ENCODE data around the gene CGN.

The CGN gene

DNA sequence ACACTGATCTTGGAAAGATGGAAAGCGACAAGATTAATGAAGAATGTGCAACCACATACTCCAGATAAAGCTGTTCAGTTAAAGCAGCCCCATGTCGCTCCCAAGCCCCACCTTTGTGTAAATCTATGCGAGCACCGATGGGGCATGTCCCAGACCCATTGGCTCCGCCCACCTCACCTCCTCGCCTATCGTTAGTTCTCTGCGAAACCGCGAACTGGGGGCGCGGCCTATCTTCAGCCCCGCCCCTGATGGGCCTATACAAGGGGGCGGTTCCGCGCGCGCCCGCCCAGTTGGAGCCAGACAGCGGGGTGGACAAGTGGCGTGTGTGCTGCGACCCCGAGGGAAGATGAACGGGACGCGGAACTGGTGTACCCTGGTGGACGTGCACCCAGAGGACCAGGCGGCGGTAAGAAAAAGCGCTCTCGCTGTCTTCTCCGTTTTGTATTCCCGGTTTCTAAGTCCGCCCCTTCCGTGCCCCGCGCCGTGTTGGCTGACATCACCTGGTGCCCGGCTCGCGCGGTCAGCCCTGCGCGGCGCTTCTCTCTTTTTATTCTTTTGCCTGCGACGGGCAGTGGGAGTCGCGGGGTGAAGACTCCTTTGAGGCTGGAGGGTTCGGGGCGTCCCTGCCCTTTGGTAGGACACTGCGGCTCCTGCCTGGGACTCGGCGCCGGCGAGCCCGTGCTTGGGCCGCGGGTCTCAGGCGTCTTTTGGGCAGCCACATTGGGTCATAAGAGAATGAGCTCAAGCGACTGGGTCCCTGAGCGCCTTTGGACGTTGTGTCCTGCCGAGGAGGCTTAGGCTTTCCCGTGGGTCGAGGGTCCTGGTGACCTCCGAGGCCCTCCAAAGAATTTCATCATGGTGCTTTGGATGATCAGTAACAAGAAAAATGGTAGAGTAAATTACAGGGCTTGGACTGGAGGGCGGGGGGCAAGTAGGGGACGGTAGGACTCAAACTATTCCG lies 29.1 kb downstream of the CGN start, which contains the start of gene TUFT1:
Gene TUFT1 (plus strand): TSS at position 289 of the 961 bp plus-strand sequence. CDS start 58 bp downstream, at position 347.
- H3K4me3 ChIP-seq (ENCODE audit: control insufficient read depth, low read depth, low read length): peak within 1 kb of the TSS; percentile 76
- DNase-seq (ENCODE audit: low read depth): peak; percentile 74
- TF ChIP-seq CTCF (conservative IDR thresholded peaks at IDR 0.05; ENCODE audit: control insufficient read depth, insufficient read depth, low read depth, low read length): no peak

- peak overlapping the region; percentile 76 for H3K4me3 ChIP-seq (ENCODE audit: control insufficient read depth, low read depth, low read length)
- TF ChIP-seq CTCF (conservative IDR thresholded peaks at IDR 0.05; ENCODE audit: control insufficient read depth, insufficient read depth, low read depth, low read length): no peak
- no peak for DNase-seq (ENCODE audit: low read depth)
Observed at GRCh38 chr1:151540982-151541377, 29.8 kb downstream of the CGN start.

DNA sequence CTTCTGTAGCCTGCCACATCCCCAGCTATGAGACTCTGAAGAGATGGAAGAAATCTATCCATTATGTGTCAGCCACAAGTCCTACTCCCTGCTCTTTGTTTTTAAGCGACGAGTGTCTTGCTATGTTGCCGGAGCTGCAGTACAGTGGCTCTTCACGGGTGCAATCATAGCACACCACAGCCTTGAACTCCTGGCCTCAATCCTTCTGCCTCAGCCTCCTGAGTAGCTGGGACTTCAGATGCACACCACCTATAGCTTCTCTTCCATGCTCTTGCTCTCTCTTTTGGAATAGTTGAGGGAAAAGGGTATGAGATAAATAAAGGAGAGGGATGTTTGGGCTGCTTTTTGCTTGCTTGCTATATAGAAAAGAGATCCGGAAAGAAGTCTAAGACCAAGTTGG lies 30.6 kb downstream of the CGN start:
- no peak for DNase-seq (ENCODE audit: low read depth)
- H3K4me3 ChIP-seq (ENCODE audit: control insufficient read depth, low read depth, low read length): no peak overlapping the region
- no peak for TF ChIP-seq CTCF (conservative IDR thresholded peaks at IDR 0.05; ENCODE audit: control insufficient read depth, insufficient read depth, low read depth, low read length)

- TF ChIP-seq CTCF (conservative IDR thresholded peaks at IDR 0.05; ENCODE audit: control insufficient read depth, insufficient read depth, low read depth, low read length): no peak
- no peak overlapping the region for H3K4me3 ChIP-seq (ENCODE audit: control insufficient read depth, low read depth, low read length)
- peak; percentile 88 for DNase-seq (ENCODE audit: low read depth)
Observed at GRCh38 chr1:151542710-151543129, 31.5 kb downstream of the CGN start.

DNA sequence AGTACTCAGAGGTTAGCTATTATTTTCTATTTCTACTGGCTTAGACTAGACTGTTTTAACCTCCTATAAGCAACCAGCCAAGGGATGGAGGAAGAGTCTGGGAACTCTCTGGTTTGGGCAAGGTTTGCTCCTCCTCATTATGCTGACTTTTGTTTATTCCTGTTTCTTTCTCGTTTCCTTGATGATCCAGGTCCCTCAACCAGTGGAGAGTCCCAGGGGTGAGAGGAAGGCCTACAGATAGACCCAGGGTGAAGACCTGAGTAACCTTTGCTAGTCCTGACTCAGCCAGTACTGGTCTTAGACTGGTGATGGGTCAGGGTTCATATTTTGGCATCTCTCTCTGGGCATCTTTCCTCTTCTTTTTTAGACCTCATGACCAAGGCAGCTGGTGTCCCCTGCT lies 34.4 kb downstream of the CGN start:
- H3K4me3 ChIP-seq (ENCODE audit: control insufficient read depth, low read depth, low read length): no peak overlapping the region
- no peak for DNase-seq (ENCODE audit: low read depth)
- no peak for TF ChIP-seq CTCF (conservative IDR thresholded peaks at IDR 0.05; ENCODE audit: control insufficient read depth, insufficient read depth, low read depth, low read length)

DNA sequence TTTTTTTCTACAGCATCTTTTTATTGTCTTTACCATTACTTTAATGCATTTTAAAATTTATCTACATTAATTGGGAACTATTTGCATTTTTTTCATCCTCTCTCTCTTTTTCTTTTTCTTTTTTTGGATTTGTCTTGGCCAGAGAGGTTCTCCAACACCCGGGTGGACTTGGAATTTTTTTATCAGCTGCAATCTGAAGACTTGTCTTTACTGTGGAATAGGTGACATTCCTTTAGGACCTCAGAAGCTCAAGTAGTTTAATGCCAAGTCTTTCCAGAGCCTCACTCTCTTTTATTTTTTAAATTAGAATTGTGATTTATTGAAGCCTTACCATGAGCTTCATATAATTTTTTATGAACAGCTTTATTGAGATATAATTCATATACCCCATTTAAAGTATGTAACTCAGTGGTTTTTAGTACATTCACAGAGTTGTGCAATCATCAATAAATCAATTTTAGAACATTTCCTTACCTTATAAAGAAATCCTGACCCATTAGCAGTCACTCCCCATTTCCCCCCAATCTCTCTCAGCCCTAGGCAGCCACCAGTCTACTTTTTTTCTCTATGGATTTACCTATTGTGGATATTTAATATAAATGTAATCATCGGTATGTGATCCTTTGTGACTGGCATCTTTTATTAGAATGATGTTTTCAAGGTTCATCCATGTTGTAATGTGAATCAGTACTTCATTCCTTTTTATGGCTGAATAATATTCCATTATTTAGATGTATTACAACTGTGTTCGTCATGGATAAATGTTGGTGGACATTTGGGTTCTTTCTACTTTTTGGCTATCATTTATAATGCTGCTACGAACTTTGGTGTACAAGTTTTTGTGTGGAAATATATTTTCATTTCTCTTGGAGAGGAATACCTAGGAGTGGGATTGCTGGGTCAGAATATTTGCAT lies 35.1 kb downstream of the CGN start:
- no peak for TF ChIP-seq CTCF (conservative IDR thresholded peaks at IDR 0.05; ENCODE audit: control insufficient read depth, insufficient read depth, low read depth, low read length)
- no peak for DNase-seq (ENCODE audit: low read depth)
- no peak overlapping the region for H3K4me3 ChIP-seq (ENCODE audit: control insufficient read depth, low read depth, low read length)
